Measurements from ENCODE around the gene ITFG1.
A peak's percentile ranks its signal among the peaks of the same experiment; 100 is the strongest.
"Not testable (repeated sequence)": the region's sequence is repeated elsewhere in the genome, so short reads cannot be mapped to it uniquely, and the experiment has no call there.

ITFG1 gene

DNA sequence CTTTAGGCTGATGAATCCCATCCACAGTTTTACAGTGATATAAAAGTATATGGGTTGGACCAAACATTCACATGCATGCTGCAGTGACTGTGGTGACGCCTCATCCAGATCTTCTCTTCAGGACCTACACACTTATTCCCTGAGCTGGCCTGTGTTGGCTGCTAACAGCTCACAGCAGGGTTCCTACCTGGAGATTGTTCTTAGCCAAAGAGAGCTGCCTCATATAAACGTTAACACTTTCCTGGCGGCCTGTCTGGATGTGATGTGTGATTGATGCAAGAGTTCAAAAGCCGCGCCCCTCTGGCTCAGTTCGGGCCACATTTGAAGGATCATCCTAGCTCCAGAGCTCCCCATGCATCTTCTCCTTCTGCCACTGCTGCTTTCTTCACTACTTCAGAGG lies 224.1 kb downstream of the ITFG1 start:
- DNase-seq (ENCODE audit: low spot score): no peak

DNA sequence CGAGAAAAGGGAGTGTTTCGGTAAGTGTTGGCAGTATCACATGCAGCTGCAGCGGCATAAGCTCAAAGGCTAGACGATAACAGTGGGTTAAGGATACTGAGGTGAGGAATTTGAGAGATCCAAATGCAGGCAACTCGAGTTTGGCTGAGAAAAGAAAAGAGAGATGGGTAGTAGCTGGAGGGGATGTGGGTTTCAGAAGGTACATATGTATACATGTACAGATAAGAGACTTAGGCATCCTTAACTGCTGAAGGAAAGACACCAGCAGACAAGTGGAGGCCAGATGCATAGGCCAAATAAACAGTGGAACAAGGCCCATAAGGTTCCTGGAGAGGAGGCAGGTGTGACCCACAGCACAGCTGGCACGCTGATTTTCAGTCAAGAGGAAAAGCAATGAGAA lies 230.6 kb downstream of the ITFG1 start:
- no peak for DNase-seq (ENCODE audit: low spot score)

GRCh38 chr16:47229053-47230050 lies 231.5 kb downstream of the ITFG1 start:
- no peak for DNase-seq (ENCODE audit: low spot score)

DNA sequence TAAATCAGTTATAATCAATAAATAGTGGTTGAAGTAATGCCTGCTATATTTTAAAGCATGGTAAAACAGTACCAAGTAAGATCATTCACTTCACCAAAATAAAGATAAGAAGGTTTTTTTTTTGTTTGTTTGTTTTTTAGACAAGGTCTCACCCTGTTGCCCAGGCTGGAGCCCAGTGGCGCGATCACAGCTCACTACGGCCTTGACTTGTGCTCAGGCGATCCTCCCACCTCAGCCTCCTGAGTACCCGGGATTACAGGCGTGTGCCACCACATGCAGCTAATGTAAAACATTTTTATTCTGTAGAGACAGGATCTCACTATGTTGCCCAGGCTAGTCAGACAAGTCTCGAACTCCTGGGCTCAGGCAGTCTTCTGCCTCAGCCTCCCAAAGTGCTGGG lies 232.6 kb downstream of the ITFG1 start:
- DNase-seq (ENCODE audit: low spot score): no peak

DNA sequence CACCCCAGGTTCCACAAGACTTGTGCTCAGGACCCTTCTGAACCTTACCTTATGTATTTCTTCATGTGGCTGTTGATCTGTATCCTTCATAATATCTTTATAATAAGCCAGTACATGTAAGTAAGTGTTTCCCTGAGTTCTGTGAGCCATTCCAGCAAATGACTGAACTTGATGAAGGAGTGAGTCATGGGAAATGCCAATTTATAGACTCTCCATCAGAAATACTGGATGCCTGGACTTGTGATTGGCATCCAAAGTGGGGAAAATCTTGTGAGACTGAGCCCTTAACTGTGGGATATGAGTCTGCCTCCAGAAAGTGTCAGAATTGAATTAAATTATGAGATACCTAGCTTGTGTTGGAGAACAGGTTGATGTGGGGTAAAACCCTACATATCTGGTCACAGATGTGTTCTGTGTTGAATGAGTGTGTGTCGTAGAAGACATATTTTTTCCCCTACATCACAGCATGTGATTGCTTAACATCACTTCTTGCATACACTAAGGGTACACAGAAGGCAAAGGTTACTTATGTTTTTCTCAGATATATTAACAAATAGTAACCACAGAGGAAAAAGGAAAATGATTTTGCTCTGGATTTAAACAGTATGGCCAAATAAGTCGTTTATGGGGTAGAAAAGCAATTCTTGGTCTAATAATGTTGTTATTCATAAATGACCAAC lies 247.0 kb downstream of the ITFG1 start:
- no peak for DNase-seq (ENCODE audit: low spot score)

DNA sequence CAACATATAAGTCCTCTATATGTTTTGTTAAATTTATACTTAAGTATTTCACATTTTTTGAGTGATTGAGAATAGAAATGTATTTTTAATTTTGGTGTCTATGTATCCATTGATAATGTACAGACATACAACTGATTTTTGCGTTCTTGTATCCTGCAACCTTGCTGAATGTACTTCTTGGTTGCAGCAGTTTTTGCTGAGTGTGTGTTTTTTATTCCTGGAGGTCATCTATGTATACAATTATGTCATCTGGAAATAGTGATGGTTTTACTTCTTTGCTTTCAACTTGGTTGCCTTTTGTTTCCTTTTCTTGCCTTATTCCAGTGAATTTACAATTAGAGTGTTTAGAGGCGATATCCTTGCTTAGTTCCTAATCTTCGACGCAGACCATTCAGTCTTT lies 249.6 kb downstream of the ITFG1 start:
- no peak for DNase-seq (ENCODE audit: low spot score)

DNA sequence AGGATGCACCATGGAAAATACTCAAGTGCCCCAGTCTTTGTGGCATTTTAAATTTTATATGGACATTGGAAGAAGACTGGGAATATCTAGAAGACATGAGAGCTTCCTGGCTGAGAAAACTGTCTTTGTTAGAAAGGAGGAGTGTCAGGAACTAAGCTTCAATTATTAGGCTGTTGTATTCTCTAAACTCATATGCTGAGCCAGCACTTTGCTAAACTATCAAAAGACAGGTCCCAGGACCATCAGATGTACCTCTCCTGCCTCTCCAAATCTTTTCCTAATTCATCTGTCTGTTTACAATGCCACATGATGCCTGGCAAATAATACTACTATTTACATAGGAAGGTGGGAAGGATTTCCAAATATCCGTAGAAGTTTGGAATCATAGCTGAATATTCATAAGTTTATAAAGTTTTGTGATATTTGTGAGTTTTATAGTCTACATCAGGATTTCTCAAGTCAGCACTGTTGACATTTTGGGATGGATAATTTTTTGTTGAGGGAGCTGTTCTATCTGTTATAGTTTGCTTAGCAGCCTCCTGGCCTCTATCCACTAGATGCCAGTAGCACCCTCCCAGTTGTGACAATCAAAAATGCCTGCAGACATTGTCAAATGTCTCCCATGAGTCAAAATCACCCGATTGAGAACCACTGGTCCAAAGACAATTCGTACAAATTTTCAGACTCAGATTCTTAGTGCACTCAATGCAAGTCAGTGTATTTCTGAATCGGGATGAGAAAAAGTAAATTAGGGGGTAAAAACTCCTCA lies 255.9 kb downstream of the ITFG1 start:
- DNase-seq (ENCODE audit: low spot score): no peak

DNA sequence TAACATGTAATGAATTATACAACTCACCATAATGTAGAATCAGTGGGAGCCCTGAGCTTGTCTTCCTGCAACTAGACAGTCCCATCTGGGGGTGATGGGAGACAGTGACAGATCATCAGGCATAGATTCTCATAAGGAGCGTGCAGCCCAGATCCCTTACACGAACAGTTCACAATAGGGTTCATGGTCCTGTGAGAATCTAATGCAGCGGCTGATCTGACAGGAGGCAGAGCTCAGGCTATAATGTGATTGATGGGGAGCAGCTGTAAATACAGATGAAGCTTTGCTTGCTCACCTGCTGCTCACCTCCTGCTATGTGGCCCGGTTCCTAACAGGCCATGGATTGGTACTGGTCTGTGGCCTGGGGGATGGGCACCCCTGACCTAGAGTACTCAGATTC lies 257.4 kb downstream of the ITFG1 start:
- DNase-seq (ENCODE audit: low spot score): not testable (repeated sequence)

- no peak for DNase-seq (ENCODE audit: low spot score)
These were observed 262.7 kb downstream of the ITFG1 start for GRCh38 chr16:47198180-47198575.

DNA sequence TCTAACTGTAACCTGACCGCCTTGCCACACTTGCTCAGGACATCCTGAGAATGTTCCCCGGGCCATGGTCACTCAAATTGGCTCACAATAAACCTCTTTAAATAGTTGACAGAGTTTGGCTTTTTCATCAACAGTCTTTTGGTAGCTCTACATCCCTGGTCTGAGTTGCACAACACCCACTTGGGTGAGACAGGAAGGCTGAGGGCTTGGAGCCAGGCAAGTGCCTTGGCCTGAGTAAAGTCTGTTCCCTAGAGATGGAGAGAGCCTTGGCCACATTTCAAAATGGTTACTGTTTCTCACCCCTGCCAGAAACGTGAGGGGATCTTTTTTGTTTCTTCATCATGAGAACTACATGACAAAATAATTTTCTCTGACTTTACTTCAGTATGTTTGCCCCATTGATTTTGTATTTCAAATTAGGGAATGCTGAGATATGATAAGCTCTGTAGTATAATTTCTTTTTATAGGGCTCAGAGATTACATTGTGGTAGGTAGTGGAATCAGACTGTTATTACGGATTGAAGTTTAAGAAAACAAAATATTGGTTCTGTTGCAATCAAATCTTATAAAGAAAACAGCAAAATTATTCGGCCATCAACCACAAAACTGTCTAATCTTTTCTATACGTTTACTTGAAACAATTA lies 263.2 kb downstream of the ITFG1 start:
- DNase-seq (ENCODE audit: low spot score): peak; percentile 8

DNA sequence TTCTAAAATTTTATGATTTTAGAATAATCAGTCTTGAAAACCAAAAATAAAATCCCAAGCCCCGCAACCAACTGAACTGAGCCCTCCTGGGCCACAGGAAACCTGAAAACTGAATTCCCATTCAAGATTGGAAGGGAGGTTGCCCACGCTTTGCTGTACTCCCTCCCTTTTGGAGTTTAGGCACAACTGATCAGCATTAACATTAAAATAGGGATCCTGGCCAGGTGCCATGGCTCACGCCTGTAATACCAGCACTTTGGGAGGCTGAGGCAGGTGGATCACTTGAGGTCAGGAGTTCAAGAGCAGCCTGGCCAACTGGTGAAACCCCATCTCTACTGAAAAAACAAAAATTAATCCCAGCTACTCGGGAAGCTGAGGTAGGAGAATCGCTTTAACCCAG lies 264.4 kb downstream of the ITFG1 start:
- DNase-seq (ENCODE audit: low spot score): no peak

GRCh38 chr16:47182318-47182717 lies 278.5 kb downstream of the ITFG1 start:
- no peak for DNase-seq (ENCODE audit: low spot score)

GRCh38 chr16:47181066-47181465 lies 279.8 kb downstream of the ITFG1 start:
- DNase-seq (ENCODE audit: low spot score): not testable (repeated sequence)

- DNase-seq (ENCODE audit: low spot score): no peak
These were observed 280.8 kb downstream of the ITFG1 start for GRCh38 chr16:47180073-47180472.

- DNase-seq (ENCODE audit: low spot score): no peak
These were observed 285.7 kb downstream of the ITFG1 start for GRCh38 chr16:47175152-47175551.

DNA sequence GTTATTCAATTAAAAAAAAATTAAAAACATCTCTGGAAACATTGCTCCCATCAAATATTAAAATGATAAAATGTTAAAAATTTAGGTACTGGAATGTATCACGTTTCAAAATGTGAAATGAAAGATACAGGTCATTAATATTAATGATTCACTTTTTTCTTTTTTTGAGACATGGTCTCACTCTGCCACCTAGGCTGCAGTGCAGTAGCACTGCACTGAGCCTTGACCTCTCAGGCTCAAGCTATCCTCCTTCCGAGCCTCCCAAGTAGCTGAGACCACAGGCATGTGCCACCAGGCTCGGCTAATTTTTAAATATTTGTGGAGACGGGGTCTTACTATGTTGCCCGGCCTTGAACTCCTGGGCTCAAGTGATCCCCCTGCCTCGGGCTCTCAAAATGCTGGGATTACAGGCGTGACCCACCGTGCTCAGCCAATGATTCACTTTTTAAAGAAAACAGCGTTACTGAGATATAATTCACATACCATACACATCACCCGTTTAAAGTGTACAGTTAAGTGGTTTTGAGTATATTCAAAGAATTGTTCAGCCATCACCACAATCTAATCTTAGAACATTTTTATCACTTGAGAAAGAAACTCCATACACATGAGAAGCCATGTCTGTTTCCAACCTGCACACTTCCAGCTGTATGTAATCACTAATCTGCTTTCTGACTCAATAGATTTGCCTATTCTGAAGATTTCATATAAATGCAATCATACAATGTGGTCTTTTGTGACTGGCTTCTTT lies 298.0 kb downstream of the ITFG1 start:
- no peak for DNase-seq (ENCODE audit: low spot score)

- no peak for DNase-seq (ENCODE audit: low spot score)
These were observed 299.4 kb downstream of the ITFG1 start for GRCh38 chr16:47161464-47161863.

GRCh38 chr16:47160422-47160821 lies 300.4 kb downstream of the ITFG1 start:
- no peak for DNase-seq (ENCODE audit: low spot score)

- no peak for DNase-seq (ENCODE audit: low spot score)
These were observed 301.9 kb downstream of the ITFG1 start for GRCh38 chr16:47158992-47159391.

DNA sequence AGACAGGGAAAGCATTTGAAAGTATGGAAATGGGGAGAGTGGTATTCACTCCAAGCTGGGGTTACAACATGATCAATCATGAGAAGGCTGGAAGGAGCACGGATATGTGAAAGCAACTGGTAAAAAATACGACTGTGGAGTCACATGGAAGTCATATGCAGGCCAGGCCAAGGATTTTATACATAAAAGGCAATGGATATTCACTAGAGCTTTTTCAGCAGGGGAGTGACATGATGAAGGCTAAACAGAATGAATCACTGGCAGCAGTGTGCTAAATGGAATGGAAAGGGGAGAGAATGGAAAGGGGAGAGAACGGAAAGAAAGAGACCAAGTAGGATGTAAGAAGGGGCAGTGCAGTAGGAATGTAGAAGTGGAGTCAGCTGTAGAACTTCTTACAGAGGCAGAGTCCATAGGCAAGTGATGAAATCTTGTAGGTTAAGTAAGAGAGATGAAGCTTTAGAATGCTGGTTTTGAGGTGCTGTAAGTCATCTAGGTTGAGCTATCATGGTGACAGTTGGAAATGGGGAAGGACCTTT lies 304.1 kb downstream of the ITFG1 start:
- no peak for DNase-seq (ENCODE audit: low spot score)

- not testable (repeated sequence) for DNase-seq (ENCODE audit: low spot score)
These were observed 308.4 kb downstream of the ITFG1 start for GRCh38 chr16:47152501-47152900.
